ENCODE measurements around the gene ARHGAP25.
A peak's percentile ranks its signal among the peaks of the same experiment; 100 is the strongest.

ARHGAP25 gene

DNA sequence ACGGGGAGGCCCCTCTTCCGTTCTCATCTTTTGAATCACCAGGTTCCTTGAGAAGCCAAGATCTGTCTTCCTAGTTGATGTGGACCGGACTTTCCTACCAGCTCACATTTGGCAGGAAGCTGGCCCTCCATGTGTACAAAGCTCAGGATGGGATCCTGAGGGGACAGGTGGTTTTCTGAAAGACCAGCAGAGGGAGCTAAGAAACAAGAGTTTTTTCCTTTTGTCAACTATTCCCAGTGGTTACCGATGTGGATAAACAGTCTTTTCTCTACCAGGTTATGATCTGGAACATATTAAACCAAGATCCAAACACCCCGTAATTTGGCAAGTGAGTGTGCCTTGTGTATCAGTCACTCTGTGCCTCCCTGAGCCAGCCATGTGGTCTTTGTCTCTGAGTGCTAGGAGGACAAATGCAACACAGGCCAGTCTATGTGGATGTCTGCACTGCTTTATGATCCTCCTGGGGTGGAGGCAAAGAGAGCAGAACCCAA lies 25.1 kb upstream of the ARHGAP25 start:
- TF ChIP-seq, protein P1, sequence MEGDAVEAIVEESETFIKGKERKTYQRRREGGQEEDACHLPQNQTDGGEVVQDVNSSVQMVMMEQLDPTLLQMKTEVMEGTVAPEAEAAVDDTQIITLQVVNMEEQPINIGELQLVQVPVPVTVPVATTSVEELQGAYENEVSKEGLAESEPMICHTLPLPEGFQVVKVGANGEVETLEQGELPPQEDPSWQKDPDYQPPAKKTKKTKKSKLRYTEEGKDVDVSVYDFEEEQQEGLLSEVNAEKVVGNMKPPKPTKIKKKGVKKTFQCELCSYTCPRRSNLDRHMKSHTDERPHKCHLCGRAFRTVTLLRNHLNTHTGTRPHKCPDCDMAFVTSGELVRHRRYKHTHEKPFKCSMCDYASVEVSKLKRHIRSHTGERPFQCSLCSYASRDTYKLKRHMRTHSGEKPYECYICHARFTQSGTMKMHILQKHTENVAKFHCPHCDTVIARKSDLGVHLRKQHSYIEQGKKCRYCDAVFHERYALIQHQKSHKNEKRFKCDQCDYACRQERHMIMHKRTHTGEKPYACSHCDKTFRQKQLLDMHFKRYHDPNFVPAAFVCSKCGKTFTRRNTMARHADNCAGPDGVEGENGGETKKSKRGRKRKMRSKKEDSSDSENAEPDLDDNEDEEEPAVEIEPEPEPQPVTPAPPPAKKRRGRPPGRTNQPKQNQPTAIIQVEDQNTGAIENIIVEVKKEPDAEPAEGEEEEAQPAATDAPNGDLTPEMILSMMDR (conservative IDR thresholded peaks at IDR 0.05; ENCODE audit: low read depth, low read length) = peak; percentile 84

DNA sequence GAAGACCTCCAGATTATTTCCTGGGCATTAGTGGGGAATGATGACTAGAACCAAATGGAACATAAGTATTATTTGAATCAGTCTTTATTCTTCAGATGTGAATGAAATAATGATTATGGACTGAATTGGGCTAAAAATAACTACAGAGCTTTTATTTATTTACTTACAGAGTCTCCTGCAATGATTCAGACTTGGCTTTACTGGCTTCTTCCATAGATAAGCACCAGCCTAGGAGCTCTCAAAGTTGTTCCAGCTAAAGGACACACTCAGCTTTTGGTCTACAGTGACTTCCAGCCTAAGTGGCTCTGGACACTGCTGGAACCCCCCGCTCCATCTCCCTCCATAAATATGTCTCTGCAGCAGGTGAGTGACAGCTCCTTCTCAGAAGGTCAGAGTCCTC lies 24.3 kb upstream of the ARHGAP25 start:
- DNase-seq (ENCODE audit: low read depth) = no peak
- TF ChIP-seq, protein P1 (conservative IDR thresholded peaks at IDR 0.05; ENCODE audit: low read depth, low read length) = no peak
- no peak overlapping the region for H3K4me3 ChIP-seq (ENCODE audit: low read depth, low read length)

More for the DNA sequence above, 25.1 kb upstream of the ARHGAP25 start:
- no peak overlapping the region for H3K4me3 ChIP-seq (ENCODE audit: low read depth, low read length)
- DNase-seq (ENCODE audit: low read depth) = peak; percentile 67

DNA sequence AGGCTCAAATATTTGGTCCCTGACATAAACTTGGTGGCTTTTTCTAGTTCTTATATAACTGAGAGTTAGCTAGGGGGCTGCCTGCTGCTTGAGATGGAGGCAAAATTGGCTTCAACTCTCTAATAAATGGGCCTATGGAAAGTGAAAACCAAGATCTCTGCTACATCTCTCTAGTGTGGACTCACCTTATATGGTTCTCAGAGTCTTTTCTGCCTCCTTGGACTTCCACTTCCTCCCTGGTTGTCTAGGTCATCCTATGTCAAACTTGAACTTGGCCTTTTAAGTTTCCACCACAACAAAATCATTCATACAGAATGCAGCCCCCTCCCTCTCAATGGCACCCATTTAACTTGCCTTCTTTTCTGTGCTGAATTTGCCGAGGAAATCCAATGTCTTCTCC lies 23.9 kb upstream of the ARHGAP25 start:
- no peak for DNase-seq (ENCODE audit: low read depth)
- TF ChIP-seq, protein P1 (conservative IDR thresholded peaks at IDR 0.05; ENCODE audit: low read depth, low read length) = no peak
- no peak overlapping the region for H3K4me3 ChIP-seq (ENCODE audit: low read depth, low read length)

DNA sequence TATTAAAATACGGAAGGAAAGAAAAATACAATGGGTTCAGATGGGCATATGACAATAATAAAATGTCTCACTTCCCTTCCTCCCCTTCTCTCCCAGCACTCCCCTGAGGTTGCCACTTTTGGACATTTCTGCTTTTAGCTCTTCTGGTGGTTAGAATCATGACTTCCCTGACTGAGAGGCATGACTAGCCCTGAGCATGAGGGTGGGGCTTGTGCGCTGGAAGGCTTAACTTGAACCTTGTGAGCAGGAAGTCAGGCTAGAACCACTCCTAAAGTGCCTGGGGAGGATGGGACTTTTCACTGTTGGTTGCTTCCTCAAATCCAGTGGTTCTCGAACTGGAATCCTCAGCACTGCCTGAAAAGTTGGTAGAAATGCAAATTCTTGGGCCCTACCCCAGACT lies 19.7 kb upstream of the ARHGAP25 start:
- no peak overlapping the region for H3K4me3 ChIP-seq (ENCODE audit: low read depth, low read length)
- TF ChIP-seq, protein P1 (conservative IDR thresholded peaks at IDR 0.05; ENCODE audit: low read depth, low read length) = no peak
- DNase-seq (ENCODE audit: low read depth) = no peak

DNA sequence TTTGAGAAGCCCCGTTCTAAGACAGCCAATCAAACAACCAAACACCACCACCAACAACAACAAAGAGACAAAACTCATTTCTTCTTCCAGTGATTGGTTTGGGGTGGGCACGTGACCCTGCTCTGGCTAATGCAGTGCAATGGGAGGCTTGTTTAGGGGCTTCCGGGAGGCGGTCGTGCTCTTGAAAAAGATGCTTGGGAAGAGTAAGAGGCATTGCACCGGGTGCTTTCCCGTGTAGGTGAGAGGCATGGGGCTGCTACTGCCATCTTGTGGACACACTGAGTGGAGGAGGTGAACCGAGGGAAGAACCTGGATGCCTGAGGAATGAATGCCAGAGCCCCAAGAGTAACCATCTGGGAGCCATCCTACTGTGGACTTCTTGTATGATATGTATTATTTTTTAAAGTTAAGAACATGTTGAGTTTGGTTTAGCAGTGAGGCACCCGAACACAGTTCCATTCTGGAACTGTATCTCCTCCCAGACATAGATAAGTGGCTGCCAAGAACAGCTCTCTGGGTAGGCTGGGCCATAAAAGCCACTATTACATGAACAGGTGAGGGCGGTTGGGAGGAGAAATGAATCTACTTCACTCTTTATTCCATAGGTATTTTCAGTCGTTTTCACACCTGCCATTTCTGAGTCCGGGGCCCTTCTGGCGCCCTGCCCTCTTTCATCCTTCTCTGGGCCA lies 19.1 kb upstream of the ARHGAP25 start:
- H3K4me3 ChIP-seq (ENCODE audit: low read depth, low read length) = no peak overlapping the region
- peak; percentile 75 for DNase-seq (ENCODE audit: low read depth)
- TF ChIP-seq, protein P1 (conservative IDR thresholded peaks at IDR 0.05; ENCODE audit: low read depth, low read length) = peak; percentile 86

DNA sequence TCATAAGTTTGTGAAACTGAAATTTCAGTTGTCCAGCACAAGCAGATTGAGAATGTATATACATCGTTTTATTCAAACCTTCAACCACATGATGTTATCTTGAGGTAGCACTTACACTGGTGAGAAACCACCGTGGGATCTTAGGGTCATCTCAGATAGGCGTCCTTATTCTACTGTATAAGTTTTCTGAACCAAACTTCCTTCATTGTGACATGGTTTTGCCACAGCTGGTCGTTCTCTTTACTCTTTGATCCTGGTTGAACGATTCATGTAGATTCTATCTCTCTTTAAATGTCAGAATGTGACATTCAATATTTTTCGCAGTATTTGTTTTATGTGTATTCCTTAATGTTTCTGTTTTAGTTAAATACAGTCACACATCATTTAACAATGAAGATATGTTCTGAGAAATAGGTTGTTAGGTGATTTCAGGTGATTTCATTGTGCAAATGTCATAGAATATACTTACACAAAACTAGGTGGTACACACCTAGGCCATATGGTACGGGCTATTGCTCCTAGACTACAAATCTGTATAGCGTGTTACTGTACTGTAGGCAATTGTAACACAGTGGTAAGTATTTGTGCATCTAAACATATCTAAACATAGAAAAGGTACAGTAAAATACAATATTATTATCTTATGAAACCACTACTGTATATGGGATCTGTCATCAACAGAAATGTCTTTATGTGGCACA lies 17.9 kb upstream of the ARHGAP25 start:
- TF ChIP-seq, protein P1 (conservative IDR thresholded peaks at IDR 0.05; ENCODE audit: low read depth, low read length) = no peak
- DNase-seq (ENCODE audit: low read depth) = no peak
- no peak overlapping the region for H3K4me3 ChIP-seq (ENCODE audit: low read depth, low read length)

Measured in choroid plexus epithelial cell (primary cell).